GM23338 (cell line): ENCODE data around the gene IGLL5. TPM values are rescaled to one million over a fixed set of nuclear protein-coding genes. Genes with fewer than 3 reads are reported as not detected.

Experiments used
- ATAC-seq: fragments of 200-7000 bp; cut with Tn5 transposase; 3 replicates; pipeline ENCODE4 v1.9.1; 2020
- DNase-seq: peaks from one replicate; pipeline ENCODE4 v3.0.0-alpha.2; 2015; ENCODE audit warnings: low spot score
- H2AFZ ChIP-seq: fragments of 200-600 bp; sonication (generic); 2 replicates; pipeline ENCODE4 v1.8.0; 2016; ENCODE audit warnings: antibody characterized with exemption, mild to moderate bottlenecking, moderate library complexity
- H3F3A ChIP-seq: fragments of 200-600 bp; sonication (generic); replicated peaks from 2 replicates; pipeline ENCODE4 v1.8.0; 2017; ENCODE audit warnings: antibody characterized with exemption, mixed run types, low read depth
- H3K27ac ChIP-seq: fragments of 200-600 bp; sonication (generic); 2 replicates; pipeline ENCODE4 v1.6.1; 2016; ENCODE audit warnings: low read depth
- H3K27me3 ChIP-seq: fragments of 200-600 bp; sonication (generic); 2 replicates; pipeline ENCODE4 v1.8.0; 2016; ENCODE audit warnings: mild to moderate bottlenecking, mixed run types, moderate library complexity; ENCODE audit not compliant: insufficient read depth
- H3K36me3 ChIP-seq: fragments of 200-600 bp; sonication (generic); 2 replicates; pipeline ENCODE4 v1.8.0; 2016; ENCODE audit warnings: mild to moderate bottlenecking; ENCODE audit not compliant: insufficient read depth
- H3K4me1 ChIP-seq: fragments of 200-600 bp; sonication (generic); 2 replicates; pipeline ENCODE4 v1.8.0; 2016; ENCODE audit warnings: mild to moderate bottlenecking, moderate library complexity; ENCODE audit not compliant: insufficient read depth
- H3K4me2 ChIP-seq: fragments of 200-600 bp; sonication (generic); 2 replicates; pipeline ENCODE4 v1.7.1; 2017; ENCODE audit warnings: mixed run types
- H3K4me3 ChIP-seq: fragments of 200-600 bp; sonication (generic); 2 replicates; pipeline ENCODE4 v1.6.1; 2016; ENCODE audit warnings: mixed run types
- H3K79me2 ChIP-seq: fragments of 200-600 bp; sonication (generic); replicated peaks from 2 replicates; pipeline ENCODE4 v1.8.0; 2017; ENCODE audit warnings: mild to moderate bottlenecking; ENCODE audit not compliant: insufficient read depth
- H3K9me2 ChIP-seq: fragments of 200-600 bp; sonication (generic); 2 replicates; pipeline ENCODE4 v1.8.0; 2017; ENCODE audit not compliant: insufficient read depth
- H4K20me1 ChIP-seq: fragments of 200-600 bp; sonication (generic); replicated peaks from 2 replicates; pipeline ENCODE4 v1.8.0; 2017; ENCODE audit warnings: mild to moderate bottlenecking; ENCODE audit not compliant: insufficient read depth
- H3K27ac Mint-ChIP-seq: 2 replicates; pipeline ENCODE4 v1.8.0; 2020; ENCODE audit warnings: inconsistent platforms, mild to moderate bottlenecking, moderate library complexity, mixed read lengths
- H3K27me3 Mint-ChIP-seq: 3 replicates; pipeline ENCODE4 v1.8.0; 2022; ENCODE audit warnings: low read depth, mild to moderate bottlenecking, moderate library complexity, mixed read lengths, inconsistent platforms; ENCODE audit not compliant: insufficient read depth, poor library complexity
- H3K36me3 Mint-ChIP-seq: 3 replicates; pipeline ENCODE4 v1.8.0; 2021; ENCODE audit warnings: low read depth, mild to moderate bottlenecking, inconsistent platforms, moderate library complexity, mixed read lengths
- H3K4me1 Mint-ChIP-seq: 3 replicates; pipeline ENCODE4 v1.8.0; 2020; ENCODE audit warnings: mild to moderate bottlenecking, inconsistent platforms, mixed read lengths
- H3K4me3 Mint-ChIP-seq: 3 replicates; pipeline ENCODE4 v1.8.0; 2021; ENCODE audit warnings: moderate library complexity, mild to moderate bottlenecking, inconsistent platforms, mixed read lengths
- H3K9me3 Mint-ChIP-seq: 3 replicates; pipeline ENCODE4 v1.8.0; 2020; ENCODE audit warnings: moderate library complexity, mild to moderate bottlenecking, inconsistent platforms, mixed read lengths
- CREB1 ChIP-seq: fragments of 250-450 bp; sonication (Bioruptor Pico); IDR thresholded peaks from 2 replicates; pipeline ENCODE4 v1.5.0; 2020; ENCODE audit warnings: low read depth, mild to moderate bottlenecking, moderate library complexity
- CTCF ChIP-seq, 2 experiments: fragments of 200-600 bp in 1 of 2; sonication (generic) in 1 of 2; conservative IDR thresholded peaks; 2 replicates each; pipeline versions ENCODE4 v1.5.1 to v1.6.1; 2016 to 2017; ENCODE audit warnings: antibody characterized with exemption in 2 of 2, low read depth in 2 of 2, mild to moderate bottlenecking in 2 of 2, moderate library complexity in 1 of 2
- ETS1 ChIP-seq: IDR thresholded peaks from 2 replicates; pipeline ENCODE4 v1.6.1; 2016; ENCODE audit warnings: antibody characterized with exemption
- EZH2 ChIP-seq: fragments of 200-600 bp; sonication (generic); IDR thresholded peaks from one replicate; pipeline ENCODE4 v1.8.0; 2017; ENCODE audit warnings: antibody characterized with exemption, mild to moderate bottlenecking, low read depth; ENCODE audit not compliant: unreplicated experiment
- EZH2phosphoT487 ChIP-seq: fragments of 200-600 bp; sonication (generic); IDR thresholded peaks from one replicate; pipeline ENCODE4 v1.8.1; 2018; ENCODE audit warnings: antibody characterized with exemption; ENCODE audit not compliant: unreplicated experiment
- JUNB ChIP-seq: IDR thresholded peaks from one replicate; pipeline ENCODE4 v1.6.1; 2016; ENCODE audit warnings: antibody characterized with exemption; ENCODE audit not compliant: unreplicated experiment
- NANOG ChIP-seq: IDR thresholded peaks from 2 replicates; pipeline ENCODE4 v1.6.1; 2016; ENCODE audit warnings: antibody characterized with exemption, borderline replicate concordance
- POLR2AphosphoS5 ChIP-seq: IDR thresholded peaks from 2 replicates; pipeline ENCODE4 v1.6.1; 2016; ENCODE audit warnings: antibody characterized with exemption, low read depth
- STAT1 ChIP-seq: IDR thresholded peaks from one replicate; pipeline ENCODE4 v1.6.1; 2016; ENCODE audit warnings: antibody characterized with exemption; ENCODE audit not compliant: unreplicated experiment
- ZNF114 ChIP-seq: fragments of 250-450 bp; sonication (Bioruptor Pico); IDR thresholded peaks from 2 replicates; pipeline ENCODE4 v1.5.0; 2020; ENCODE audit warnings: mild to moderate bottlenecking, moderate library complexity
- ZNF331 ChIP-seq: fragments of 250-450 bp; sonication (Bioruptor Pico); IDR thresholded peaks from 2 replicates; pipeline ENCODE4 v1.5.0; 2020; ENCODE audit warnings: low read depth, mild to moderate bottlenecking, moderate library complexity
- ZNF462 ChIP-seq: fragments of 250-450 bp; sonication (Bioruptor Pico); IDR thresholded peaks from 2 replicates; pipeline ENCODE4 v1.5.0; 2020; ENCODE audit warnings: mild to moderate bottlenecking, moderate library complexity
- polyA plus RNA-seq: library from polyadenylated mRNA; unstranded; fragments of >200 nt; fragmentation: Nextera tagmentation; extraction: Ambion mirVana; gene quantifications from 2 replicates; pipeline ENCODE4 v1.2.1, GENCODE V29; 2016
- total RNA-seq: library from RNA; depleted of rRNA; stranded (reverse); fragments of >200 nt; shearing (Covaris generic); gene quantifications from 2 replicates; pipeline ENCODE4 v1.2.3, GENCODE V29; 2014

IGLL5 gene
- total and polyA plus RNA-seq, 2 experiments from 2014 or later, result not detected

- Histone ChIP-seq H3K4me3 (no peak overlapping the region), H3K9me2 (0 out of 2 replicates have a peak, but pooled peaks cover 2% of the 10 kb centered on the region), H3K79me2 (no peaks in the 10 kb centered on the region), H3K4me1 (no peaks in the 10 kb centered on the region), H3K27me3 (peaks cover 90% of the 10 kb centered on the region), H2AFZ (no peak overlapping the region), H3K4me2 (no peak overlapping the region), H3K36me3 (no peaks in the 10 kb centered on the region), H3K27ac (no peak overlapping the region), H4K20me1 (no peaks in the 10 kb centered on the region), H3F3A (no peaks in the 10 kb centered on the region)
- H3K9me3 Mint-ChIP-seq, result peaks cover 10% of the 10 kb centered on the region
- no peaks in the 10 kb centered on the region; the same call in 2 of the 3 replicates for H3K4me1 Mint-ChIP-seq
- no peak for TF ChIP-seq CREB1 (CRISPR knock-in tag)
- no peak for TF ChIP-seq STAT1
- TF ChIP-seq POLR2AphosphoS5, result no peak
- no peak for TF ChIP-seq JUNB
- TF ChIP-seq NANOG, result no peak
- no peak overlapping the region for H3K4me3 Mint-ChIP-seq
- peaks cover 46% of the 10 kb centered on the region for H3K27me3 Mint-ChIP-seq
- ATAC-seq (no peak), DNase-seq (no peak)
- no peak overlapping the region for H3K27ac Mint-ChIP-seq
- H3K36me3 Mint-ChIP-seq, result no peaks in the 10 kb centered on the region
These were observed 25.3 kb downstream of the IGLL5 start for GRCh38 chr22:22912988-22913253.

DNA sequence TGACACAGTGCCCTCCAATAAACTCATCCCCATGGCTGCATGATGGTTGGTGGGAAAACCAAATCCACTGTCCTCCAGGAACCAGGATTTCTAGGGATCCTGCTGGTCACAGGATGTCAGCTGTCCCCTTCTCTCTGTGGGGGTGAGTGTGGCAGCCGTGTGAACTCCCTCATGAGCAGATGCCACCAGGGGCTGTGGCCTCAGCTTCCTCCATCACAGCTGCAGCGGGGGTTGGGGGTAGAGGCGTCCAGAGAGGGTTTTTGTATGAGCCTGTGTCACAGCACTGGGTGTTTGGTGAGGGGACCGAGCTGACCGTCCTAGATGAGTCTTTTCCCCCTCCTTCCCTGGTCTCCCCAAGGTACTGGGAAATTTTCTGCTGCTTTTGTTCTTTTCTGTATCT is 26.4 kb downstream of the IGLL5 start:
- no peaks in the 10 kb centered on the region for H3K36me3 ChIP-seq
- Mint-ChIP-seq H3K27me3 (peaks cover 44% of the 10 kb centered on the region), H3K4me3 (no peak overlapping the region), H3K36me3 (no peaks in the 10 kb centered on the region), H3K9me3 (peaks cover 4% of the 10 kb centered on the region; the same call in 2 of the 3 replicates), H3K4me1 (no peaks in the 10 kb centered on the region; the same call in 2 of the 3 replicates), H3K27ac (no peak overlapping the region)
- H3K27me3 ChIP-seq, result peaks cover 80% of the 10 kb centered on the region
- 0 out of 2 replicates have a peak, but pooled peaks cover 2% of the 10 kb centered on the region for H3K9me2 ChIP-seq
- no peak for DNase-seq
- ATAC-seq, result no peak
- no peak overlapping the region for H3K4me3 ChIP-seq
- H4K20me1 ChIP-seq, result no peaks in the 10 kb centered on the region
- H3K79me2 ChIP-seq, result no peaks in the 10 kb centered on the region
- H3K27ac ChIP-seq, result no peak overlapping the region
- no peak overlapping the region for H3K4me2 ChIP-seq
- no peak overlapping the region for H2AFZ ChIP-seq
- TF ChIP-seq EZH2phosphoT487 (no peak), ZNF462 (CRISPR knock-in tag) (no peak), ZNF114 (no peak), ZNF331 (no peak), POLR2AphosphoS5 (no peak), ETS1 (no peak), EZH2 (no peak), CTCF (conservative IDR thresholded peaks at IDR 0.05; ENCODE audit: low read depth in 2 of 2) (no peak), NANOG (no peak), STAT1 (no peak)
- no peaks in the 10 kb centered on the region for H3K4me1 ChIP-seq
- H3F3A ChIP-seq, result no peaks in the 10 kb centered on the region
